ENCODE data around the gene RIPOR3.
"Not testable (repeated sequence)": the region's sequence is repeated elsewhere in the genome, so short reads cannot be mapped to it uniquely, and the experiment has no call there.

The RIPOR3 gene

GRCh38 chr20:50658804-50659380 is 32.5 kb downstream of the RIPOR3 start:
- peak in 1 of 14 donors; percentile 90 for DNase-seq

DNA sequence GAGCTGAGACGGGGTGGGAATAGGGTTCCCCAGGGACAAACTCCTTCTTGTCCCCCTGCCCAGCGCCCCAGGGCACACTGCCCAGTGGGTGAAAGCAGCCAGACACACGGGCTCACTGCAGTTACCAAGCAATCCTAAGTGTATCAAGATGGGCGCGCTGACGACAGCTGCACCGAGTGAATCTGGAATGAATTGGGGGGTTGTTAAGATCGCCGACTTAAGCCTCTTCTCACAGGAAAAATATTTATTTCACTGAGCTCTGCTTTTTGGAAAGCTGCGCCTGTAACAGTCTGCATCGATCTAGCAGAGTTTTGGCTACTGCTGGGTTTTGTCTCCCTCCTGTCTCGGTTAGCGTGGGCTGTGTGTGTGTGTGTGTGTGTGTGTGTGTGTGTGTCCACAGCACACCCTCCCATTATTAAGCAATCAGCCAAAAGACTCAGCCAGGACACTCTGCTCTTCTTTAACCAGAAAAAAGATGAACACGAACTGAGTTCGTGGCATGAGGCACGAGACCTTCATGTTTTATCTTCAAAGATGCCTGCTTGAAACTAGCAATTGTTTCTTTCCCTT is 35.9 kb downstream of the RIPOR3 start:
- DNase-seq = peak in 5 of 14 donors; percentile 8 to 60 (median 27)

DNA sequence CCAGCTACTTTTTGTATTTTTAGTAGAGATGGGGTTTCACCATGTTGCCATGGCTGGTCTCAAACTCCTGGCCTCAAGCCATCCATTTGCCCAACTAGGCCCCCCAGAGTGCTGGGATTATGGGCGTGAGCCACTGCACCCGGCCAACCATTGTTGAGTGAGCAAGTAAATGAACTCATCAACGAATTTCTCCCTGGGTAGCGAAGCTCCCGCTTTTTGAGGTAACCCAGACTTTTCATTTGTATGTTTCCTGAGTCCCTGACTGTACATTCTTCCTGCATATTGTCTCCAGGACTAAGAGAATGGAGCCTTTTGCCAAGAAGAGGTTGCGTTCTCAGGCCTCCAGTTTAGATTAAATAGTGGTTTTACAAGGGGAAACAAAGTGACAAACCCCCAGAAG is 36.4 kb downstream of the RIPOR3 start:
- peak in 5 of 14 donors; percentile 11 to 60 (median 27) for DNase-seq

GRCh38 chr20:50652702-50653294 is 38.5 kb downstream of the RIPOR3 start:
- no peak for DNase-seq

GRCh38 chr20:50651676-50652075 is 39.7 kb downstream of the RIPOR3 start:
- no peak for DNase-seq

GRCh38 chr20:50649590-50649989 is 41.8 kb downstream of the RIPOR3 start:
- peak in 1 of 14 donors; percentile 67 for DNase-seq

DNA sequence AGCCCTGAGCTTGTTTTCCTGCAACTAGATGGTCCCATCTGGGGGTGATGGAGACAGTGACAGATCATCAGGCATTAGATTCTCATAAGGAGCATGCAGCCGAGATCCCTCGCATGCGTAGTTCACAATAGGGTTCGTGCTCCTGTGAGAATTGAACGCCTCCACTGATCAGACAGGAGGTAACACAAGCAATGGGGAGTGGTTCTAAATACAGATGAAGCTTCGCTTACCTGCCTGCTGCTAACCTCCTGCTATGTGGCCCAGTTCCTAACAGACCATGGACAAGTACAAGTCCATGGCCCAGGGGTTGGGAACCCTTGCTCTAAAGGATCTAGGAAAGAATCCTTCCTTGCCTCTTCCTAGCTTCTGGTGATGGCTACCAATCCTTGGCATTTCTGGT is 42.7 kb downstream of the RIPOR3 start:
- DNase-seq = no peak

DNA sequence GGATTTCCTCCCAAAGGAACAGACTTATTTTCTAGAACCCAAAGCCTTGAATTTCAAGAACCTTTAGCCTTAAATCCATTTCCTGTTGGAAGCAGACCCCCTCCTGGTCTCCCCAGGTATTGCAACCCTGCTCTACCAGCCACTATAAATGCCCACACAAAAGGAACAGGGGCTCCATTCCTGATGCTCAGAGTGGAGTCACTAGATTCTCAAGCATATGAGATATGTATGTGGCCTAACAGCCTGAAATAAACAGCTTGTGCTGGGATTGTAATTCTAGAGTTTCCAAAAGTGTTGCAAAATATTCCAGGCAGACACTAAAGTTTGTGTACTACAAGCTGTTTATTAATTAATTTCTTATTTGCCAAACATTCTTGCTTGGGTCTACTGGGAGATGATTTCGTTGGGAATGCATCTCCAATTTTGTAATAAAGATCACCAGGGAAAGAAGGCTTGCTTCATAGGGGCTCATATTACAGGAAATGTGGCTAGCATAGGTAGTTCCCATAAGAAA is 44.8 kb downstream of the RIPOR3 start:
- no peak for DNase-seq

- DNase-seq = no peak
These were observed 45.9 kb downstream of the RIPOR3 start for GRCh38 chr20:50645253-50646068.

GRCh38 chr20:50642288-50642803 is 49.0 kb downstream of the RIPOR3 start:
- DNase-seq = no peak

GRCh38 chr20:50641625-50642287 is 49.6 kb downstream of the RIPOR3 start:
- DNase-seq = not testable (repeated sequence)

DNA sequence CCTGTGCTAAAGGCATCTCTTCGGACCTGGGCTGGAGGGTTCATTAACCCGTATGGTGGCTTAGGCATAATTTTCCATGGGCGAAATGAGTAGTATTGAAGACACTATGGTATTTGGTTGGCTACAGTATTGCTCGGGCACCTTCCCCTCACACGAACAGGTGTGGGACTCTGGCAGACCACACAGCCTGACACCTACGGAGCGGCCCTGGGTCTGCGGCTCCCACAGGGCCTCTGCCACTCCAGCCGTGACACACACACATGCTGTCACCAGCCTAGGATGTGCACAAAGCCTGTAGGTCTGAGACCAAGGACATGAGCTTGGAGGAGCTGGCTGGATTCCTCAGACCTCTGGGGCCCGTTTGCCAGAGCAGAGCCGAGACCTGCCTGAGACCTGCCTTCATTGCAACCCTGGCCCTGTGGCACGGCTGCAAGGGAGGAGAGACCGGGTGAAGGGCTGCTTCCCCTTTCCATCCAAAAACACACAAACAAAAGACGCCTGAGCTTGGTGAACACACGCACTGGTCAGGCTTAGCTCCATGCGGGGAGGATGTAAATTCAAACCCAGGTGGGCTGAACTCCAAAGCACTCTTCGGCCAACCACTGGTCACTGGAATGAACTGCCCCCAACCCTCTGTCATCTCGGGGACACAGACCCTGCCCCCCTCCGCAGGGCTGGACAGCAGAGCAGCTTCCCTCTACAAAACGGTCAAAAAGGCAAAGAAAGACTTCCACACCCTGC is 51.2 kb downstream of the RIPOR3 start:
- DNase-seq = not testable (repeated sequence)

DNA sequence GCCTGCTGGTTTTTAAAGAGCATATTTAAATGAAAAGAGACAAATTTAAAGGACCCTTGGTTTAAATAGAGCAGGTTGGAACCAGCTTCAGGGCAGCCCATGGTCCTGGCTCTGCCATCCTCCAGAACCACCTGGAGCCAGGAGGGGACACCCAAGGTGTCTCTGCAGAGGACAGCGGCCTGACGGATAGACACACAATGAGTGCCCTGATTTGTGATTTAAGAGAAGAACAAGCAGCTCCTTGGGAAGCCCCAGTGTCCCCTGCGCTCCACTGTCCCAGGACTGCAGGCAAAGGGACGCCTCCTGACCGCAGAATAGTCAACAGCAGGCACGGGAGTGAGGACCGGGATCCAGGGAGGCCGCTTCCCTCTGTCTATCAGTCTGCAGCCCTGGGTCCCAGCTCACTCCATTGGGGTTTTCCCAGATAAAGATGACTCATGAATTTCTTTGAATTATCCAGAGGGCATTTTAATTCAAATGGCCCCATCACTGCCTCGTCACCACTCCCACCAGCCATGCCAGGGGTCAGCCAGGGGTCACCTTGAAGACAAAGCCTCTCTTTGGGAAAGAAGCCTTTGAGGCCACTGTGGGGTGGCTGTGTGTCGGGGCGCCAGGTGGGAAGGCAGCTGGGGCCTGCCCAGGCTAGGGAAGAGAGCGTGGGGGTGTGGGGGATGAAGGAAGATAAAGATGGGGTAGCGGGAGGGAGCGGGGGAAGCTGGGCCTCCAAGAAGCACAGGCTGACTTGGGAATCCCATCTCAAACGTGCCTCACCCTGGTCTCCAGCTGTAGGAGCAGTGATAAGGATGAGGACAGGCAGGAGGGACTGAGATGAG is 53.1 kb downstream of the RIPOR3 start:
- DNase-seq = peak in 1 of 14 donors; percentile 61

DNA sequence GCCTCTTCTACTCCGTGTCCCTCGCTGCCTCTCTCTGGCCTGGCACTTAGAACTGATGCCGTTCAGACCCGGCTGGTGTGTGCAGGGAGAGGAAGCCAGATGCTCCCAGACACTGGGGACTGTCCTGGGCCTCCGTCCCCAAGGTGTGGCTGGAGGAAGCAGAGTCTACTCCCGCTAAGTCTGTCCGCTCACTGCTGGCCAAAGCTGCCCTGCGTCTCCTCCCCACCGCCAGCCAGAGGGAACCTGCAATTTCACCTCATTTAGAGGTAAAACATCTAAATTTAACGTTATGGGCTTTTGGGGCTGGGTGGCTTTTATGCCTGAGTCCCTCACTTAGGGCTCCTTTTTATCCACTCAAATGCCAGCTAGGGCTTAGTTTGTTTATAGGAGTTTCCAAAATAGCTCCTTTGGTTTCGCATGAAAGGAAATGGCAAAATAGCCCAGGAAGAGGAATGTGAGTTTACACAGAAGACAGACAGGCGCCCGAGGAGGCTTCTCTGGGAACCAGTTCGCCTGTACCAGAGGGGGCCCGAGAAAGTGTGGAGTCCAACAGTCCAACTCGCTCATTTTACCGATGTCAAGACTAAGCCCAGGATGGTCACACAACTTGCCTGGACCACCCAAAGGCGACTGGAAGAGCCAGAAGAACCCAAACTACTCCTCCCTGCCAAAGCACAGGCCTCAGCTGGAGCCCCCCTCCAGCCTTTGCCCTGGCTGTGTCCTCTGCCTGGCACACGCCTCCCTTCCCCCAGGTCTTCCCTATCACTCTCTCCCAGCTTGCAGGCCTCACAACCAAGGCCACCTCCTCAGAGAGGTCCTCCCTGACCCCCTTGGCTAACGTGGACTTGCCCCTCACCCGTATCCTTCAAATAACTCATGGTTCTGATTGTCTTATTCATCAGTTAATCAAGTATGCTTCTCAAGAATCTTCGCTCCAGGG is 54.5 kb downstream of the RIPOR3 start:
- no peak for DNase-seq

DNA sequence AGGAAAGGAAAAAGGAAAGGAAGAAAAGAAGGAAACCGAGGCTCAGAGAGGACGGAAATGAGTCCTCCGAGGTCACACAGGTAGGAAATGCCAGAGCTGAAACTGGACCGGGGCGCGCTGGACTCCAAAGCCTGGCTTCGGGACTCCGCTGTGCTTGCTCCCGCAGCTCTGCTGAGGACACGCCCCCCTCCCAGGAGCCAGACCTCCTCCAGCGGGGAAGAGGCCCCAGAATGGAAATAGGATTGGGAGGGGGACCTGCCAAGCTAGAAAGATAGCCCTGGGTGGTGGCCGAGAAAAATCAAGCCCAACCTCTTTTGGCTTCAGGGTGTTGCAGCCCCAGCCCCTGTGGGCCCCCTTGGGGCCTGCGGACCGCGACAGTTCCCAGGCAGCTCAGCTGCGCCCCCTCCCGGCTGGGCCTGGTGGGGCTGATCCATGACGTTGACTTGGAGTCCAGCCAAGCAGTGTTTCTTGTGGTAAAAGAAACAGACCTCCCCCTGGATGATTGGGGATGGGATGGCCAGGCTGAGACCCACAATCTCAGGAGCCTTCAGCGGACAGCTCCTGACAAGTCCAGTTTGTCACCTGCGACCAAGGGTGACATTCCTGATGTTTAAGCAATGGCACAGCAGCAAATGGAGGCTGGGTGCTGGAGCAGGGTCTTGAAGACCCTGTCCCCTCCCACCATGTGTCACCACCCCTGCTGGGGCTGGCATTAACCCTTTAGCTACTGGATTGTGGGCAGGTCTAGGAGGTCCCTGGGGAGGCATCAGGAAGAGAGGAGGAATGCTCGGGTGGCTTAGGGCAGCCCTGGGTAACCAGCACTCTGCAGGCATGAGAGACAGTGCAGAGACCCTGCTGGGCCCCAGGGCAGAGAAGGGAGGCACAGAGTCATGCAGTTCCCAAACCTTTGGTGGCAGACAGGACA is 55.4 kb downstream of the RIPOR3 start:
- DNase-seq = peak in 3 of 14 donors; percentile 15 to 22 (median 21)

DNA sequence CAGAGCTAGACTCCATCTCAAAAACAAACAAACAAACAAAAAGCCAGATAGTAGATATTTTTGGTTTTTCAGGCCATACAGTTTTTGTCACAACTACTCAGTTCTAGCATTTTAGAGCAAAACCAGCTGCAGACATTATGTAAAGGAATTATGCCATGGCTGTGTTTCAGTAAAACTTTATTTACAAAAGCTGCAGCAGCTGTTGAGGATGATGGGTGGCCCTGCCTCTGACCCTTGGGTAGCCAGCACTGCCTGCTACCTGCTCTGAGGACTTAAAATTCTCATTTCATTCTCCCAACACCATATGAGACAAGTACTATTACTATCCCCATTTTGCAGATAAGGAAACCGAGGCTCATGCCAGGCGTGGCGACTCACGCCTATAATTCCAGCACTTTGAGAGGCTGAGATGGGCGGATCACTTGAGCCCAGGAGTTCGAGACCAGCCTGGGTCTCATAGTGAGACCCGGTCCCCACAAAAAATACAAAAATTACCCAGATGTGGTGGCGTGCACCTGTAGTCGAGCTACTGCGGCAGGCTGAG is 56.3 kb downstream of the RIPOR3 start:
- DNase-seq = no peak

GRCh38 chr20:50634191-50634590 is 57.2 kb downstream of the RIPOR3 start:
- DNase-seq = no peak

GRCh38 chr20:50633361-50633760 is 58.0 kb downstream of the RIPOR3 start:
- no peak for DNase-seq

Data from C1 segment of cervical spinal cord (tissue), 14 donors.